ENCODE data around the gene IRX3. TPM values are rescaled to one million over a fixed set of nuclear protein-coding genes. Genes with fewer than 3 reads are reported as not detected.

The IRX3 gene
- 0.03 TPM for polyA plus RNA-seq (2013)

GRCh38 chr16:54286366-54287130, at the start of gene IRX3:
Gene IRX3, minus strand, starts transcription at chr16:54286787. Its CDS starts 737 bp downstream, at chr16:54286050.
- CTCF ChIA-PET: no interaction called here
- H3K4me3 ChIP-seq (ENCODE audit: control insufficient read depth in 1 of 7, extremely low read depth in 1 of 7, insufficient read depth in 4 of 7, low read depth in 2 of 7, low read length in 6 of 7): peak within 1 kb of the TSS; percentile 4 to 72 (median 53)
- under 1% methylated on average over 56 of the region's 67 CpGs for WGBS (ENCODE audit: insufficient coverage)
- no peaks in the 10 kb centered on the region for H3K9me3 ChIP-seq (ENCODE audit: control extremely low read depth in 1 of 5, control insufficient read depth in 4 of 5, insufficient read depth in 2 of 5, low read depth in 1 of 5, low read length in 4 of 5)
- H3K36me3 ChIP-seq (ENCODE audit: control insufficient read depth in 4 of 4, insufficient read depth in 4 of 4, low read length in 3 of 4): no peaks in the 10 kb centered on the region
- no peak within 1 kb of the TSS for H3K27ac ChIP-seq (ENCODE audit: insufficient read depth in 1 of 2, low read depth in 1 of 2, low read length in 2 of 2, poor library complexity in 1 of 2, severe bottlenecking in 2 of 2)
- POLR2A ChIA-PET: no interaction called here
- DNase-seq: peak in 2 of 3 donors; percentile 35 to 41
- H3K4me1 ChIP-seq (ENCODE audit: control extremely low read depth in 1 of 4, control insufficient read depth in 4 of 4, insufficient read depth in 4 of 4, low read length in 3 of 4): peaks cover 0 to 43% (median 35%) of the 10 kb centered on the region in 4 experiments
- peaks cover 6 to 100% (median 56%) of the 10 kb centered on the region in 5 experiments for H3K27me3 ChIP-seq (replicated peaks in 2 of 5; ENCODE audit: control insufficient read depth in 4 of 5, insufficient read depth in 5 of 5, low read length in 4 of 5)

- Histone ChIP-seq H3K9me3 (ENCODE audit: control extremely low read depth in 1 of 5, control insufficient read depth in 4 of 5, insufficient read depth in 2 of 5, low read depth in 1 of 5, low read length in 4 of 5) (no peaks in the 10 kb centered on the region), H3K27me3 (replicated peaks in 2 of 5; ENCODE audit: control insufficient read depth in 4 of 5, insufficient read depth in 5 of 5, low read length in 4 of 5) (peaks cover 2 to 73% (median 13%) of the 10 kb centered on the region in 5 experiments), H3K27ac (ENCODE audit: insufficient read depth in 1 of 2, low read depth in 1 of 2, low read length in 2 of 2, poor library complexity in 1 of 2, severe bottlenecking in 2 of 2) (no peak overlapping the region), H3K4me3 (ENCODE audit: control insufficient read depth in 1 of 7, extremely low read depth in 1 of 7, insufficient read depth in 4 of 7, low read depth in 2 of 7, low read length in 6 of 7) (no peak overlapping the region), H3K4me1 (ENCODE audit: control extremely low read depth in 1 of 4, control insufficient read depth in 4 of 4, insufficient read depth in 4 of 4, low read length in 3 of 4) (no peaks in the 10 kb centered on the region), H3K36me3 (ENCODE audit: control insufficient read depth in 4 of 4, insufficient read depth in 4 of 4, low read length in 3 of 4) (no peaks in the 10 kb centered on the region)
- POLR2A ChIA-PET: no interaction called here
- 100% methylated on average over 2 of the region's 3 CpGs for WGBS (ENCODE audit: insufficient coverage)
- CTCF ChIA-PET: no interaction called here
- no peak for DNase-seq
These were observed 48.6 kb upstream of the IRX3 start for GRCh38 chr16:54335230-54335629.

GRCh38 chr16:54334208-54334607, 47.6 kb upstream of the IRX3 start:
- Histone ChIP-seq H3K27ac (ENCODE audit: insufficient read depth in 1 of 2, low read depth in 1 of 2, low read length in 2 of 2, poor library complexity in 1 of 2, severe bottlenecking in 2 of 2) (no peak overlapping the region), H3K9me3 (ENCODE audit: control extremely low read depth in 1 of 5, control insufficient read depth in 4 of 5, insufficient read depth in 2 of 5, low read depth in 1 of 5, low read length in 4 of 5) (no peaks in the 10 kb centered on the region), H3K27me3 (replicated peaks in 2 of 5; ENCODE audit: control insufficient read depth in 4 of 5, insufficient read depth in 5 of 5, low read length in 4 of 5) (peaks cover 2 to 72% (median 16%) of the 10 kb centered on the region in 5 experiments), H3K36me3 (ENCODE audit: control insufficient read depth in 4 of 4, insufficient read depth in 4 of 4, low read length in 3 of 4) (no peaks in the 10 kb centered on the region), H3K4me1 (ENCODE audit: control extremely low read depth in 1 of 4, control insufficient read depth in 4 of 4, insufficient read depth in 4 of 4, low read length in 3 of 4) (no peaks in the 10 kb centered on the region), H3K4me3 (ENCODE audit: control insufficient read depth in 1 of 7, extremely low read depth in 1 of 7, insufficient read depth in 4 of 7, low read depth in 2 of 7, low read length in 6 of 7) (no peak overlapping the region)
- no CpG with 5 or more reads among the region's 2 CpGs for WGBS (ENCODE audit: insufficient coverage)
- CTCF ChIA-PET: no interaction called here
- DNase-seq: no peak
- POLR2A ChIA-PET: interaction anchor here (0.7 kb wide), 1 partner anchor 719 kb away, joined by 3 read pairs; no protein-coding TSS in a partner anchor

- 51% methylated on average over 4 of the region's 7 CpGs for WGBS (ENCODE audit: insufficient coverage)
- no peak overlapping the region for H3K4me3 ChIP-seq (ENCODE audit: control insufficient read depth in 1 of 7, extremely low read depth in 1 of 7, insufficient read depth in 4 of 7, low read depth in 2 of 7, low read length in 6 of 7)
- DNase-seq: no peak
- CTCF ChIA-PET: interaction anchor here (1.7 kb wide), 1 partner anchor 11 kb away, joined by 4 read pairs; no protein-coding TSS in a partner anchor
- H3K36me3 ChIP-seq (ENCODE audit: control insufficient read depth in 4 of 4, insufficient read depth in 4 of 4, low read length in 3 of 4): no peaks in the 10 kb centered on the region
- no peaks in the 10 kb centered on the region for H3K4me1 ChIP-seq (ENCODE audit: control extremely low read depth in 1 of 4, control insufficient read depth in 4 of 4, insufficient read depth in 4 of 4, low read length in 3 of 4)
- H3K27ac ChIP-seq (ENCODE audit: insufficient read depth in 1 of 2, low read depth in 1 of 2, low read length in 2 of 2, poor library complexity in 1 of 2, severe bottlenecking in 2 of 2): no peak overlapping the region
- POLR2A ChIA-PET: no interaction called here
- peaks cover 0 to 53% (median 12%) of the 10 kb centered on the region in 5 experiments for H3K27me3 ChIP-seq (replicated peaks in 2 of 5; ENCODE audit: control insufficient read depth in 4 of 5, insufficient read depth in 5 of 5, low read length in 4 of 5)
- H3K9me3 ChIP-seq (ENCODE audit: control extremely low read depth in 1 of 5, control insufficient read depth in 4 of 5, insufficient read depth in 2 of 5, low read depth in 1 of 5, low read length in 4 of 5): peaks cover 0 to 2% (median 0%) of the 10 kb centered on the region in 5 experiments
These were observed 44.8 kb upstream of the IRX3 start for GRCh38 chr16:54331241-54332002.

GRCh38 chr16:54327609-54328008, 41.0 kb upstream of the IRX3 start:
- H3K4me1 ChIP-seq (ENCODE audit: control extremely low read depth in 1 of 4, control insufficient read depth in 4 of 4, insufficient read depth in 4 of 4, low read length in 3 of 4): peaks cover 0 to 4% (median 0%) of the 10 kb centered on the region in 4 experiments
- POLR2A ChIA-PET: no interaction called here
- H3K9me3 ChIP-seq (ENCODE audit: control extremely low read depth in 1 of 5, control insufficient read depth in 4 of 5, insufficient read depth in 2 of 5, low read depth in 1 of 5, low read length in 4 of 5): peaks cover 0 to 2% (median 0%) of the 10 kb centered on the region in 5 experiments
- H3K27me3 ChIP-seq (replicated peaks in 2 of 5; ENCODE audit: control insufficient read depth in 4 of 5, insufficient read depth in 5 of 5, low read length in 4 of 5): peaks cover 0 to 36% (median 12%) of the 10 kb centered on the region in 5 experiments
- no peak overlapping the region for H3K27ac ChIP-seq (ENCODE audit: insufficient read depth in 1 of 2, low read depth in 1 of 2, low read length in 2 of 2, poor library complexity in 1 of 2, severe bottlenecking in 2 of 2)
- no peaks in the 10 kb centered on the region for H3K36me3 ChIP-seq (ENCODE audit: control insufficient read depth in 4 of 4, insufficient read depth in 4 of 4, low read length in 3 of 4)
- WGBS (ENCODE audit: insufficient coverage): 93% methylated on average over 5 of the region's 5 CpGs
- no peak for DNase-seq
- CTCF ChIA-PET: no interaction called here
- H3K4me3 ChIP-seq (ENCODE audit: control insufficient read depth in 1 of 7, extremely low read depth in 1 of 7, insufficient read depth in 4 of 7, low read depth in 2 of 7, low read length in 6 of 7): no peak overlapping the region

- ChIA-PET CTCF (no interaction called here), POLR2A (no interaction called here)
- DNase-seq: no peak
- Histone ChIP-seq H3K36me3 (ENCODE audit: control insufficient read depth in 4 of 4, insufficient read depth in 4 of 4, low read length in 3 of 4) (no peaks in the 10 kb centered on the region), H3K27me3 (replicated peaks in 2 of 5; ENCODE audit: control insufficient read depth in 4 of 5, insufficient read depth in 5 of 5, low read length in 4 of 5) (peaks cover 0 to 28% (median 15%) of the 10 kb centered on the region in 5 experiments), H3K27ac (ENCODE audit: insufficient read depth in 1 of 2, low read depth in 1 of 2, low read length in 2 of 2, poor library complexity in 1 of 2, severe bottlenecking in 2 of 2) (no peak overlapping the region), H3K4me1 (ENCODE audit: control extremely low read depth in 1 of 4, control insufficient read depth in 4 of 4, insufficient read depth in 4 of 4, low read length in 3 of 4) (peaks cover 0 to 4% (median 0%) of the 10 kb centered on the region in 4 experiments), H3K9me3 (ENCODE audit: control extremely low read depth in 1 of 5, control insufficient read depth in 4 of 5, insufficient read depth in 2 of 5, low read depth in 1 of 5, low read length in 4 of 5) (peaks cover 0 to 2% (median 0%) of the 10 kb centered on the region in 5 experiments), H3K4me3 (ENCODE audit: control insufficient read depth in 1 of 7, extremely low read depth in 1 of 7, insufficient read depth in 4 of 7, low read depth in 2 of 7, low read length in 6 of 7) (no peak overlapping the region)
- WGBS (ENCODE audit: insufficient coverage): 100% methylated on average over 1 of the region's 3 CpGs
These were observed 39.7 kb upstream of the IRX3 start for GRCh38 chr16:54326266-54326662.
